RWPE2 (cell line): ENCODE results near the gene RAB17.
A peak's percentile ranks its signal among the peaks of the same experiment; 100 is the strongest.

Experiments used
- ATAC-seq: fragments of 200-7000 bp; cut with Tn5 transposase; 3 replicates; pipeline ENCODE4 v1.9.1; 2021; ENCODE audit warnings: low read depth
- DNase-seq: peaks from one replicate; pipeline ENCODE4 v3.0.0-alpha.2; 2020; ENCODE audit warnings: low spot score
- H3K27ac ChIP-seq: fragments of 450-650 bp; 2 replicates; pipeline ENCODE4 v1.5.1; 2017; ENCODE audit warnings: mild to moderate bottlenecking; ENCODE audit not compliant: poor library complexity, severe bottlenecking
- H3K27me3 ChIP-seq: fragments of 250-450 bp; sonication (Bioruptor Pico); 2 replicates; pipeline ENCODE4 v1.5.1; 2021; ENCODE audit warnings: mild to moderate bottlenecking, moderate library complexity; ENCODE audit not compliant: insufficient read depth, poor library complexity, severe bottlenecking
- H3K36me3 ChIP-seq: fragments of 250-450 bp; sonication (Bioruptor Pico); 2 replicates; pipeline ENCODE4 v1.5.1; 2020; ENCODE audit warnings: low read depth, mild to moderate bottlenecking, moderate library complexity
- H3K4me1 ChIP-seq: fragments of 250-450 bp; sonication (Bioruptor Pico); 2 replicates; pipeline ENCODE4 v1.5.1; 2021; ENCODE audit warnings: mild to moderate bottlenecking, moderate library complexity; ENCODE audit not compliant: insufficient read depth, poor library complexity, severe bottlenecking
- H3K4me3 ChIP-seq: fragments of 250-450 bp; sonication (Bioruptor Pico); 2 replicates; pipeline ENCODE4 v1.5.1; 2021; ENCODE audit warnings: mild to moderate bottlenecking, moderate library complexity; ENCODE audit not compliant: severe bottlenecking
- H3K9me3 ChIP-seq: fragments of 250-450 bp; sonication (Bioruptor Pico); 2 replicates; pipeline ENCODE4 v1.5.1; 2021; ENCODE audit warnings: mild to moderate bottlenecking, moderate library complexity; ENCODE audit not compliant: severe bottlenecking
- CTCF ChIP-seq: fragments of 450-650 bp; IDR thresholded peaks from one replicate; pipeline ENCODE4 v1.5.1; 2017; ENCODE audit warnings: mild to moderate bottlenecking, moderate library complexity; ENCODE audit not compliant: poor library complexity, severe bottlenecking

RAB17 gene

GRCh38 chr2:237592425-237592980 is 2.0 kb upstream of the RAB17 start:
- DNase-seq, result no peak
- H3K9me3 ChIP-seq, result no peaks in the 10 kb centered on the region
- H3K4me1 ChIP-seq, result peaks cover 12% of the 10 kb centered on the region
- H3K36me3 ChIP-seq, result no peaks in the 10 kb centered on the region
- no peak for ATAC-seq
- no peak overlapping the region for H3K27ac ChIP-seq
- no peak overlapping the region for H3K4me3 ChIP-seq
- H3K27me3 ChIP-seq, result no peaks in the 10 kb centered on the region
- no peak for TF ChIP-seq CTCF

GRCh38 chr2:237591141-237591881 is 777 bp upstream of the RAB17 start:
- no peaks in the 10 kb centered on the region for H3K27me3 ChIP-seq
- TF ChIP-seq CTCF, result no peak
- peak overlapping the region; percentile 57 for H3K27ac ChIP-seq
- ATAC-seq (no peak; the same call in 2 of the 3 replicates), DNase-seq (no peak)
- no peaks in the 10 kb centered on the region for H3K9me3 ChIP-seq
- peaks cover 12% of the 10 kb centered on the region for H3K4me1 ChIP-seq
- H3K4me3 ChIP-seq, result peak overlapping the region; percentile 13
- H3K36me3 ChIP-seq, result no peaks in the 10 kb centered on the region

GRCh38 chr2:237588044-237588696 is 2.4 kb downstream of the RAB17 start:
- DNase-seq (no peak), ATAC-seq (no peak)
- Histone ChIP-seq H3K4me1 (peaks cover 12% of the 10 kb centered on the region), H3K9me3 (no peaks in the 10 kb centered on the region), H3K27me3 (no peaks in the 10 kb centered on the region), H3K4me3 (no peak overlapping the region), H3K36me3 (no peaks in the 10 kb centered on the region), H3K27ac (no peak overlapping the region)
- TF ChIP-seq CTCF, result no peak

GRCh38 chr2:237585590-237586221 is 4.8 kb downstream of the RAB17 start:
- TF ChIP-seq CTCF, result no peak
- H3K27me3 ChIP-seq, result no peaks in the 10 kb centered on the region
- H3K27ac ChIP-seq, result no peak overlapping the region
- DNase-seq (no peak), ATAC-seq (no peak)
- H3K9me3 ChIP-seq, result no peaks in the 10 kb centered on the region
- H3K36me3 ChIP-seq, result no peaks in the 10 kb centered on the region
- no peak overlapping the region for H3K4me3 ChIP-seq
- H3K4me1 ChIP-seq, result peaks cover 4% of the 10 kb centered on the region
